K562 (cell line): ENCODE data around the gene IRF2BP2. TPM values are rescaled to one million over a fixed set of nuclear protein-coding genes. Genes with fewer than 3 reads are reported as not detected.
A peak's percentile ranks its signal among the peaks of the same experiment; 100 is the strongest.

Experiments
- CBX5 ChIP-seq: IDR thresholded peaks from 2 replicates; pipeline ENCODE4 v1.6.1; 2014; ENCODE audit warnings: low read depth, borderline replicate concordance
- CHD4 ChIP-seq: fragments of 200-600 bp; sonication (generic); IDR thresholded peaks from 3 replicates; pipeline ENCODE4 v1.6.1; 2012; ENCODE audit warnings: low read depth, mild to moderate bottlenecking, mixed read lengths, low read length, inconsistent platforms; ENCODE audit not compliant: insufficient read depth, insufficient replicate concordance, poor library complexity, severe bottlenecking
- MAFF ChIP-seq: IDR thresholded peaks from 2 replicates; pipeline ENCODE4 v1.6.1; 2012; ENCODE audit warnings: low read length, improper control_type of control experiment
- MBD2 ChIP-seq: sonication (generic); IDR thresholded peaks from 2 replicates; pipeline ENCODE4 v1.6.1; 2016; ENCODE audit warnings: low read depth, borderline replicate concordance
- MECOM ChIP-seq: fragments of 250-450 bp; sonication (Bioruptor Pico); IDR thresholded peaks from 2 replicates; pipeline ENCODE4 v1.8.0; 2022; ENCODE audit warnings: inconsistent platforms
- NUFIP1 ChIP-seq: fragments of 450-650 bp; IDR thresholded peaks from 2 replicates; pipeline ENCODE4 v1.6.1; 2018; ENCODE audit not compliant: partially characterized antibody
- PHF8 ChIP-seq: fragments of 200-600 bp; sonication (generic); IDR thresholded peaks from 2 replicates; pipeline ENCODE4 v1.6.1; 2012; ENCODE audit warnings: mixed run types, mild to moderate bottlenecking, inconsistent platforms, low read length, moderate library complexity, borderline replicate concordance
- TAF1 ChIP-seq: IDR thresholded peaks from 2 replicates; pipeline ENCODE4 v1.6.1; 2011; ENCODE audit warnings: mild to moderate bottlenecking, low read length, moderate library complexity; ENCODE audit not compliant: insufficient read depth, control insufficient read depth, severe bottlenecking; ENCODE audit errors: extremely low read depth
- WHSC1 ChIP-seq: IDR thresholded peaks from one replicate; pipeline ENCODE4 v1.6.1; 2012; ENCODE audit warnings: low read length, control low read depth, inconsistent platforms
- ZEB2 ChIP-seq: fragments of 450-650 bp; IDR thresholded peaks from 2 replicates; pipeline ENCODE4 v1.6.1; 2016
- ZNF778 ChIP-seq: fragments of 450-650 bp; formaldehyde crosslinking; IDR thresholded peaks from 2 replicates; pipeline ENCODE4 v1.4.0; 2020; ENCODE audit warnings: mild to moderate bottlenecking, moderate library complexity
- polyA plus RNA-seq, 8 experiments: library from polyadenylated mRNA; depleted of rRNA in 4 of 8; stranded (reverse) in 5 of 8; unstranded in 3 of 8; fragments of >200 nt; fragmentation: Nextera tagmentation in 2 of 8; fragmentation: Illumina TruSeq in 1 of 8; extraction: Ambion mirVana in 2 of 8; extraction: Trizol in 1 of 8; gene quantifications; 2 replicates each; pipeline versions ENCODE4 v1.2.1 to v1.2.3, GENCODE V29; 2011 to 2014; ENCODE audit warnings: inconsistent platforms in 1 of 8, missing spikeins in 1 of 8
- total RNA-seq, 7 experiments: library from RNA; depleted of rRNA in 6 of 7; stranded (reverse); fragments of >200 nt in 6 of 7; fragmentation: Illumina TruSeq in 2 of 7; extraction: Trizol in 2 of 7; gene quantifications; 2 replicates each; pipeline versions ENCODE4 v1.2.1 to v1.2.3, GENCODE V29; 2011 to 2021; ENCODE audit warnings: low replicate concordance in 1 of 7
- TF ChIP-seq, protein P1 (sequence below): sonication (generic); formaldehyde crosslinking; IDR thresholded peaks from 2 replicates; pipeline ENCODE4 v1.5.0; 2020; ENCODE audit warnings: missing genetic modification reagents
- TF ChIP-seq, protein P2 (sequence below), 2 experiments: fragments of 450-650 bp; formaldehyde crosslinking in 1 of 2; IDR thresholded peaks; 2 replicates each; pipeline versions ENCODE4 v1.4.0 to v1.6.1; 2014 to 2020; ENCODE audit warnings: mild to moderate bottlenecking in 2 of 2, borderline replicate concordance in 1 of 2, low read depth in 1 of 2
- TF ChIP-seq, protein P3 (sequence below): fragments of 450-650 bp; IDR thresholded peaks from 2 replicates; pipeline ENCODE4 v1.6.1; 2016; ENCODE audit warnings: mild to moderate bottlenecking

The IRF2BP2 gene
- total and polyA plus RNA-seq, 9 of the 15 experiments (the other 6 are each of a cell fraction or from before 2014, with no cell fraction given): 7.7 to 68.6 (median 22.1) TPM

DNA sequence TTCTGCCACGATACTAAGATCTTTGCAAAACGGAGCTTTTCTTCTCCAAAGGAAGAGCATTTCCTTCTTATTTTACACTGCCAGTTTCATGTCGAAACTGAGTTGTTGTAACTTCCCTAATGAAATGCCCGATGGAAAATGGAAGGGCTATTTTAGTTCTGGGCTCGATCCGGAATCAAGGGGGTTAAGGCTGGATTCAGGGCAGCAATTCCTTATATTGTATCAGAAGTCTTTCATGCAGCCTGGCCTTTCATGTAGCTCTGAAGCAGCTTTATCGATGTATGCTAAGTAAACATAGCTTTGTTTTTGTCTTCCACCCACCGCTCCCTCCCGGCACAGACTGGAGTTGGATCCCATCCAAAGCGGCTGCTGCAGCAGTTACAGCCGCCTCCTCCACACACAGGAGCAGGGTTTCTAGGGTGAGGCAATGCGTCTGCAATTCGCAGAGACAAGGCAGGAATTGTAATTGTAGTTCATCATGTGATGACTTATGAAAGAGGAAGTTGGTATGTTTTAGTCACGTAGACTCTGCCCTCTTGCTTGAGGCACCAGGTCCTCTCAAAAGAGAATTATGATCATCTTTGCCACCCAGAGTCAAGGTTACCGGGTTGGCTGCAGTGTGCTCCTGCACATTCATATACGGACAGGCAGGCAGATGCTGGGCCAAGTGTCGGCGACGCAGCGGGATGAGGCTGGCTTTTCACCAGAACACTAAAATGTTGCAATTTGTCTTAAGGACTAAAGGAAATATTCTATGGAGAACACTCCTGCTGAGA is 2.6 kb upstream of the IRF2BP2 start (continued):
- TF ChIP-seq, protein P1, sequence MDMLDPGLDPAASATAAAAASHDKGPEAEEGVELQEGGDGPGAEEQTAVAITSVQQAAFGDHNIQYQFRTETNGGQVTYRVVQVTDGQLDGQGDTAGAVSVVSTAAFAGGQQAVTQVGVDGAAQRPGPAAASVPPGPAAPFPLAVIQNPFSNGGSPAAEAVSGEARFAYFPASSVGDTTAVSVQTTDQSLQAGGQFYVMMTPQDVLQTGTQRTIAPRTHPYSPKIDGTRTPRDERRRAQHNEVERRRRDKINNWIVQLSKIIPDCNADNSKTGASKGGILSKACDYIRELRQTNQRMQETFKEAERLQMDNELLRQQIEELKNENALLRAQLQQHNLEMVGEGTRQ (CRISPR knock-in tag): peak; percentile 81
- TF ChIP-seq, protein P2, sequence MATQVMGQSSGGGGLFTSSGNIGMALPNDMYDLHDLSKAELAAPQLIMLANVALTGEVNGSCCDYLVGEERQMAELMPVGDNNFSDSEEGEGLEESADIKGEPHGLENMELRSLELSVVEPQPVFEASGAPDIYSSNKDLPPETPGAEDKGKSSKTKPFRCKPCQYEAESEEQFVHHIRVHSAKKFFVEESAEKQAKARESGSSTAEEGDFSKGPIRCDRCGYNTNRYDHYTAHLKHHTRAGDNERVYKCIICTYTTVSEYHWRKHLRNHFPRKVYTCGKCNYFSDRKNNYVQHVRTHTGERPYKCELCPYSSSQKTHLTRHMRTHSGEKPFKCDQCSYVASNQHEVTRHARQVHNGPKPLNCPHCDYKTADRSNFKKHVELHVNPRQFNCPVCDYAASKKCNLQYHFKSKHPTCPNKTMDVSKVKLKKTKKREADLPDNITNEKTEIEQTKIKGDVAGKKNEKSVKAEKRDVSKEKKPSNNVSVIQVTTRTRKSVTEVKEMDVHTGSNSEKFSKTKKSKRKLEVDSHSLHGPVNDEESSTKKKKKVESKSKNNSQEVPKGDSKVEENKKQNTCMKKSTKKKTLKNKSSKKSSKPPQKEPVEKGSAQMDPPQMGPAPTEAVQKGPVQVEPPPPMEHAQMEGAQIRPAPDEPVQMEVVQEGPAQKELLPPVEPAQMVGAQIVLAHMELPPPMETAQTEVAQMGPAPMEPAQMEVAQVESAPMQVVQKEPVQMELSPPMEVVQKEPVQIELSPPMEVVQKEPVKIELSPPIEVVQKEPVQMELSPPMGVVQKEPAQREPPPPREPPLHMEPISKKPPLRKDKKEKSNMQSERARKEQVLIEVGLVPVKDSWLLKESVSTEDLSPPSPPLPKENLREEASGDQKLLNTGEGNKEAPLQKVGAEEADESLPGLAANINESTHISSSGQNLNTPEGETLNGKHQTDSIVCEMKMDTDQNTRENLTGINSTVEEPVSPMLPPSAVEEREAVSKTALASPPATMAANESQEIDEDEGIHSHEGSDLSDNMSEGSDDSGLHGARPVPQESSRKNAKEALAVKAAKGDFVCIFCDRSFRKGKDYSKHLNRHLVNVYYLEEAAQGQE (IDR thresholded peaks at IDR 0.05; ENCODE audit: borderline replicate concordance): peak; percentile 95
- TF ChIP-seq, protein P2 (CRISPR knock-in tag; IDR thresholded peaks at IDR 0.05; ENCODE audit: low read depth): peak; percentile 65; the same call in 1 of the 2 replicates
- TF ChIP-seq NUFIP1: no peak
- peak; percentile 70 for TF ChIP-seq CHD4
- no peak for TF ChIP-seq ZNF778 (CRISPR knock-in tag)
- 0 out of 2 replicates have a peak, but pooled peaks have one; percentile 27 for TF ChIP-seq MAFF
- peak; percentile 61 for TF ChIP-seq TAF1
- TF ChIP-seq, protein P3, sequence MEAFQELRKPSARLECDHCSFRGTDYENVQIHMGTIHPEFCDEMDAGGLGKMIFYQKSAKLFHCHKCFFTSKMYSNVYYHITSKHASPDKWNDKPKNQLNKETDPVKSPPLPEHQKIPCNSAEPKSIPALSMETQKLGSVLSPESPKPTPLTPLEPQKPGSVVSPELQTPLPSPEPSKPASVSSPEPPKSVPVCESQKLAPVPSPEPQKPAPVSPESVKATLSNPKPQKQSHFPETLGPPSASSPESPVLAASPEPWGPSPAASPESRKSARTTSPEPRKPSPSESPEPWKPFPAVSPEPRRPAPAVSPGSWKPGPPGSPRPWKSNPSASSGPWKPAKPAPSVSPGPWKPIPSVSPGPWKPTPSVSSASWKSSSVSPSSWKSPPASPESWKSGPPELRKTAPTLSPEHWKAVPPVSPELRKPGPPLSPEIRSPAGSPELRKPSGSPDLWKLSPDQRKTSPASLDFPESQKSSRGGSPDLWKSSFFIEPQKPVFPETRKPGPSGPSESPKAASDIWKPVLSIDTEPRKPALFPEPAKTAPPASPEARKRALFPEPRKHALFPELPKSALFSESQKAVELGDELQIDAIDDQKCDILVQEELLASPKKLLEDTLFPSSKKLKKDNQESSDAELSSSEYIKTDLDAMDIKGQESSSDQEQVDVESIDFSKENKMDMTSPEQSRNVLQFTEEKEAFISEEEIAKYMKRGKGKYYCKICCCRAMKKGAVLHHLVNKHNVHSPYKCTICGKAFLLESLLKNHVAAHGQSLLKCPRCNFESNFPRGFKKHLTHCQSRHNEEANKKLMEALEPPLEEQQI: peak; percentile 31; the same call in 1 of the 2 replicates
- peak; percentile 68; the same call in 1 of the 2 replicates for TF ChIP-seq ZEB2
- TF ChIP-seq WHSC1: no peak
- 0 out of 2 replicates have a peak, but pooled peaks have one; percentile 67 for TF ChIP-seq CBX5
- peak; percentile 79 for TF ChIP-seq MECOM (CRISPR knock-in tag)
- peak; percentile 54; the same call in 1 of the 2 replicates for TF ChIP-seq PHF8
- TF ChIP-seq MBD2: peak; percentile 70; the same call in 1 of the 2 replicates
